NCI-H82 treated with DMSO at 0.1 percent for 48 hours (cell line): ENCODE data around the gene DYNC1H1.
"Not testable (repeated sequence)": the region's sequence is repeated elsewhere in the genome, so short reads cannot be mapped to it uniquely, and the experiment has no call there.

Experiments
- DNase-seq: peaks from one replicate; lab custom pipeline; 2025; ENCODE audit not compliant: unreplicated experiment; lab: John Stamatoyannopoulos, UW

DYNC1H1 gene

DNA sequence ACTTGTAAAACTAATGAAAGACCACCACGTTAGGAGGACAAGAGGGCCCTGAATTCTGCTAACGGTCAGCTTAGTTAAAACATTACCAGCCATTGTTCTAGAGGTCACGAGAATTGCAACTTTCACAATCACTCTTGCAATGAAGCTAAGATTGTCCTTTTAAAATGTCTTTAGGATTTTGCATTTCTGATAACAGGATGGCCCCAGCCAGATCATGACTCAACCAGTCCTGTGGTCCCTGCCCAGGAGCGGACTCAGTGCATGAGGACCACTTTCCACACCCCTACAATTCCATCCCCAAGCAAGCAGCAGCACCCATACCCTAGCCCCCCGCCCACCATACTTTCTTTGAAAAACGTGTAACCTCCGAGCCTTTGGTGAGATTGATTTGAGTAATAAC lies 93.8 kb downstream of the DYNC1H1 start:
- DNase-seq = no peak

DNA sequence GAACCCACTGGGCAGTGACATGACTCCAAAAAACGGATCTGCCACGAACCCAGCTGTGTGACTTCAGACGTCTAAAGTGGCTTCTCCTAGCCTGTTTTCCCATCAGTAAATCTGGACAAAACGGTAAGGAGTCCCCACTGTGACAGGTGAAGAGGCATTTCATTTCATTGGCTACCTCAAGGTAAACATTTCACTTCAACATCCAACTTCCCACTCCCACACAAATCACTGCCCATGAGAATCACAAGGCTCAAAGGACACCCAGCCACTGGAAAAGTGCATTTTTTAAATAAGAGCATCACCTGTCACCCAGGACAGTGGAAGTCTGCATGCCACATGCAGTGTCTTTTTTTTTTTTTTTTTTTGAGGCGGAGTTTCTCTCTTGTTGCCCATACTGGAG lies 94.6 kb downstream of the DYNC1H1 start:
- DNase-seq = no peak

DNA sequence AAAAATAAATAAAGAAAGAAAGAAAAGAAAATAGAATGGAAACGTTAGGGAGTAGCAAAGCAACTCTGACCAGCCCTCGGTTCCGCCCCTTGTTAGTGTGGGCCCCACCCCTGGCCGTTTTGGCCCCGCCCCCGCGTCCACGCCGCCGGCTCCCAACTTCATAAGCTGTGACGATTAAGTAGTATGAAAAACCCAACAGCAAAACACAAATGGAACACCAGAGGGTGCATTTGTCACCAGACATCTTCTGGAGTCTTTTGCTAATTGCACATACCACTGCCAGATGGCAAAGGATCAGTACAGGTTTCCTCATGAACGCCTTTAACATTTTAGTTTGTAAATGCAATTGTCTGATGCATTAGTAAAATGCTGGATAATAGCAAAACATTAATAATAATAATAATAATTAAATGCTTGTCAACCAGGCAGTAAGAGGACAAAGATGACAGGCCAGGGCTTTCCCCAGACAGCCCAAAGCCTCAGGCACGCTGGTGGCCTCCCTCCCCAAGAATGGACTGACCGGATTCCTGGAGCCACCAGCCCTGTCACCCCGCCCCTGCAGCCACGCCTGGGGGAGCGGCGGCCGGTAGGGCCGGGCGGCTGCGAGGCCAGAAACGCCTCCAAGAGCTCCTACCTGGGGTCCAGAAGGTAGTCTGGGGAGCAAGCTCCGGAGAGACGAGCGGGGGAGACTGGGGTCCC lies 98.9 kb downstream of the DYNC1H1 start:
- DNase-seq = peak; percentile 58

DNA sequence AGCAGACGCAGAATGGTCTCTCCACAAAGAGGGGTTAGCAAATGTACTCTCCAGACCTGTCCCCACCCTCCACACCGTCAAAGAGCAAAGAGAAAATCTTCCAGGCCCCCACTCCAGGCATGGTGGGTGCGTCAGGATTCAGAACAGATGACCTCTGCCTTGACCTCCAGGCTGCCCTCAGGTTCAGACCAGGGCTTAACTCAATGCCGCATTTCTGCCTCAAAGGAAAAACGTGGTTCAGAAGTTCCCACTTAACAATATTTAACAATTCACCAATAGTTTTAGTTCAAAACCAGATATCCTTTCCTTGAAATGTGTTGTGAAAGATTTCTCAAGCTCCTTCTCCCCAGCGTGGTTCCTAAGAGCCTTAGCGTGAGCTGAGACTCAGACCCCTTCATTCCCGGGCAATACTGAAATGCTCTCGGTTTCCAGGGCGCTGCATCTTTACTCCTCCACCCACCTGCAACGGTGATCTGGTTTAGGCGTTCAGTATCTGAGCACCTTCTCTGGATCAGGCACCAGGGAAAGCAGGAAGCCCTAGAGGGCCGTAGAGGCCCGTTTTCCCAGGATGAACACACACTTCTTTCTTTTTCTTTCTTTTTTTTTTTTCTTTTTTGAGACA lies 99.5 kb downstream of the DYNC1H1 start:
- DNase-seq = no peak

DNA sequence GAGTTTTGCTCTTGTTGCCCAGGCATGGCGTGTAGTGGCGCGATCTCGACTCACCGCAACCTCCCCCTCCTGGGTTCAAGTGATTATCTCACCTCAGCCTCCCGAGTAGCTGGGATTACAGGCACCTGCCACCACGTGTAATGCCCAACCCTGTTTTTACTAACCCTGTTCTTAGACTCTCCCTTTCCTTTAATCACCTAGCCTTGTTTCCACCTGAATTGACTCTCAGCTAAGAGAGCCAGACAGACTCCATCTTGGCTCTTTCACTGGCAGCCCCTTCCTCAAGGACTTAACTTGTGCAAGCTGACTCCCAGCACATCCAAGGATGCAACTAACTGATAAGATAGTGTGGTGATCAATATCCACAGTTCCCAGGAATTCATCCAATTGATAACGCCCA lies 100.2 kb downstream of the DYNC1H1 start:
- not testable (repeated sequence) for DNase-seq

DNA sequence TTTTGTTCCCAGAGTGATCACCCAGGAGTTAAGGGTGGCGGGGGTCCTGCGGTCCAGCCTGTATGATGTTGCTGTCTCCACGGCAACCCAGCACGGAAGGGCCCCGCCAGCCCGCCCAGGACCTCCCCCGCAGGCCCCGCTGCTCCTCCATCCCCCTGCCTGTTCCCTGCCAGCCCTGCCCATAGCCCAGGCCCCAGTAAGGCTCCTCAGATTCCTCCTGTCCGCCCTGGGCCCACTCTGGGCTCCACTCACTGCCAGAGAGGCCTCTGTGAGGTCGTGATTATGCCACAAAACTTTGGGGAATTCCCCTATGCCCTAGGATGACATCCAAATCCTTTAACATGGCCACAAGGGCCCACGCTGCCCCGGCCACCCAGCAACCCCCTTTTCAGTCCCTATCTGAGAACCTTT lies 101.7 kb downstream of the DYNC1H1 start:
- no peak for DNase-seq

DNA sequence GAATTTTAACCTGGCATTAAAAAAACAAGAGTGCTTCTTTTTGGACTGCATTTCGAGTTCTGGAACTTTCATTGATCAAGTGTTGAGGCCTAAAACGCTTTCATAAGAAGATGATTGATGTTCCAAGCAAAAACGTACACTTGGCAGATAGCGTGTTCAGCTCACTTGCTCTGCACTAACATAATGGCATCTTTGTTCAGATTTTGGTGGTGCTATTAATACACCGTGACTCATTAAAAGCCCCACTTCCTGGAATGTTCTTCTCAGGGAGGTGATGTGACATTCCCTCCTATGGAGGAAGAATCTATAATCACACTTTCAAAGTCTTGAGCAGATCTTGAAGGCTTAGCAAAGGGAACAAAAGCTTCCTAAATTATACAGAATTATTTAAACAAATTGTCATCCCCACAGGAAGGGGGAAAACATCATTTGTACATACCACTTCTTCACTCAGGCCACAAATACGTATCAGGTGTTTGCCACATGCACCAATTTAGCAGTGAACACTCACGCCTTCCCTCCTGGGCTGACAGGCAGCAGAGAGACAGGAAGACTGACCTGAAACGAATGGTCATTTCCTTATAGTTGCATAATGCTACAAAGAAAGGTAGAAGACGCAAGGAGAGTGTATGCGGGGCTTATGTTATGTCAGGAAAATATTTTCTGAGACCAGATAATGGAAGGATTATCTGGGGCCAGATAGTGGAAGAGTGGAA lies 107.1 kb downstream of the DYNC1H1 start:
- no peak for DNase-seq

DNA sequence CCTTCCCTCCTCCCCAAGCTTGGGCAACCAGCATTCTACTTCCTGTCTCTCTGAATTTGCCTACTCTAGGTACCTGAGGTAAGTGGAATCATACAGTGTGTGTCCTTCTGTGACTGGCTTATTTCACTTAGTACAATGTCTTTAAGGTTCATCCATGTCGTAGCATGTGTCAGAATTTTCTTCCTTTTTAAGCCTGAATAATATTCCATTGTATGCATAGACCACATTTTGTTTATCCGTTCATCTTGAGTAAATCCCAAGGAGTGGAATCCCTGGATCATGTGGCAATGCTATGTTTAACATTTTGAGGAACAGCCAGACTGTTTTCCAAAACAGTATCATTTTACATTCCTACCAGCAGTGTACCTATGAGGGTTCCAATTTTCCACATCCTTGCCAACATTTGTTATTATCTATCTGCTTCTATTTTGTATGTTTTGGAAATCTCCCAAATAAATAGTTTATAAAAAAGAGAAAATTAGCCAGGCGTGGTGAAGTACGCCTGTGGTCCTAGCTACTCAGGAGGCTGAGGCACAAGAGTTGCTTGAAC lies 110.1 kb downstream of the DYNC1H1 start:
- no peak for DNase-seq

DNA sequence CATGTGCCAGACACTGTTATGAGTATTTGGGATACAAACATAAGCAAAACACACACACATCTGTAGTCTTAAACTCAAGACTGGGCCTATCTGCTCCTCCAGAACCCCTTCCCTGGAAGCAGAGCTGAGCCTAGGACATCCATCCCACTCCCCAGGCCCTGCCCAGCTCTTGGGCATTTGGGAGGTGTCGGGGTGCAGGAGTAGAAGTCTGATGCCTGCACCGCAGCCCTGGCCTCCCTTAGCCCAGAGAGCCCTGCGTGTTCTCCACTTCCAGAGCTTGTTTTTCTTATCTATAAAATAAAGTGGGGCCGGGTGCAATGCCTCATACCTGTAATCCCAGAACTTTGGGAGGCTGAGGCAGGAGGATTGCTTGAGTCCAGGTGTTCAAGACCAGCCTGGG lies 110.8 kb downstream of the DYNC1H1 start:
- no peak for DNase-seq

DNA sequence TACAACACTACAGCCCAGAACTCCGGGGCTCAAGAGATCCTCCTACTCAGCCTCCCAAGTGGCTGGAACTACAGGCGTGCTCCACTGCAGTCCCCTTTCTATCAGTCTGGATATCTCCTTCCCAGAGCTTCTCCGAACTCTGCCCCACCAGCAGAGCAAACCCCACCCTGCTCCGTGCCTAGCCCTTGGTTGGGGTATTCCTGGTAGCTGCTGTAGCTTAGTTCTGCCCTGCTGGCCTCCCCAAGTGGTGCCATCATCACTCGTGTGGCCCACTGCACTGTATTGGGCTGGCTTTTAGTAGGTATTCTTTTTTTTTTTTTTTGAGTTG lies 113.0 kb downstream of the DYNC1H1 start:
- no peak for DNase-seq

DNA sequence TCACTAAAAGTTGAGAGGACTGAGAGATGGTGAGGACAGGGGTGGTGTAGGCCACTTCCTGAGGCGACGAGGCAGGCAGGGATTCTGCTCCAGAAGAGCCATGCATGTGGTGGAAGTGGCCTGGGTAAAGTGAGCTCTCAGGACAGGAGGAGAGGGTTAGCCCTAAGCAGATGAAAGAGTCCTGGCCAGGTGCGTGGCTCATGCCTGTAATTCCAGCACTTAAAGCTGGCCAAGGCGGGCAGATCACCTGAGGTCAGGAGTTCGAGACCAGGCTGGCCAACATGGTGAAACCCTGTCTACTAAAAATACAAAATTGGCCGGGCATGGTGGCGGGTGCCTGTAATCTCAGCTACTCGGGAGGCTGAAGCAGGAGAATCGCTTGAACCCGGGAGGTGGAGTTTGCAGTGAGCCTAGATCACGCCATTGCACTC lies 114.0 kb downstream of the DYNC1H1 start:
- not testable (repeated sequence) for DNase-seq

DNA sequence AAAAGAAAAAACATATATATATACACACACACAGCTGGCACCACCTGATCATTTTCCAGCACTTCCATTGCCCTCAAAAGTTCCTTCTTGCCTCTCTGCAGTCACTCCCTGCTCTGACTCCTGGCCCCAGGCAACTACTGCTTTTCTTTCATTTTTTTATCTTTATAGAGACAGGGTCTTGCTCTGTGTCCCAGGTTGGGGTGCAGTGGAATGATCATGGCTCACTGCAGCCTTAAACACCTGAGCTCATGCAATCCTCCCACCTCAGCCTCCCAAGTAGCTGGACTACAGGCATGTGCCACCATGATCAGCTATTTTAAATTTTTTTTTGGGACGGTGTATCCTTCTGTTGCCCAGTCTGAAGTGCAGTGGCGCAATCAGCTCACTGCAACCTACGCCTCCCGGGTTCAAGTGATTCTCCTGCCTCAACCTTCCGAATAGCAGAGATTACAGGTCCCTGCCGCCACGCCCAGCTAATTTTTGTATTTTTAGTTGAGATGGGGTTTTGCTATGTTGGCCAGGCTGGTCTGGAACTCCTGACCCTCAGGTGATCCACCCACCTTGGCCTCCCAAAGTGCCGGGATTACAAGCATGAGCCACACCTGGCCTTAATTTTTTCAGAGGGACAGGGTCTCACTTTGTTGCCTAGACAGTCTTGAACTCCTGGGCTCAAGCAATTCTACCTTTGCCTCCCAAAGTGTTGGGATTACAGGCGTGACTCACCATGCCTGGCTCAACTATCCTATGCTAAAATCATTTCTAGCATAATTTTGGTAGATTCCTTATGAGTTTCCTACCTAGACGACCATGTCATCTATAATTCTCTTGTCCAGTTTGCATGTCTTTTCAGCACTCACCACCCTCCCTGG lies 114.7 kb downstream of the DYNC1H1 start:
- no peak for DNase-seq

DNA sequence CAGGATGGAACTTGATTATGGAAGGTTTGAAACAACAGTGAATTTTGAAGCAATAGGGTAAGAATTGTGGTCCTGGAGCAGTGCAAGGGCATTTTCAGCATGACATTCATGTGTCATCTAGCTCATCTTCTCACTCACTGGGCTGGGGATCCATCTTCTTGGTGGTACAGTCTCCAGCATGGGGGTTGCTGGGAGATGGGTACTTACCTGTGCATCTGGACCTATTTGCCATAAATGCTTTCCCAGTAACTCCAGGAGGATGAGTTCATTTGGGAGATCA lies 115.3 kb downstream of the DYNC1H1 start:
- no peak for DNase-seq

DNA sequence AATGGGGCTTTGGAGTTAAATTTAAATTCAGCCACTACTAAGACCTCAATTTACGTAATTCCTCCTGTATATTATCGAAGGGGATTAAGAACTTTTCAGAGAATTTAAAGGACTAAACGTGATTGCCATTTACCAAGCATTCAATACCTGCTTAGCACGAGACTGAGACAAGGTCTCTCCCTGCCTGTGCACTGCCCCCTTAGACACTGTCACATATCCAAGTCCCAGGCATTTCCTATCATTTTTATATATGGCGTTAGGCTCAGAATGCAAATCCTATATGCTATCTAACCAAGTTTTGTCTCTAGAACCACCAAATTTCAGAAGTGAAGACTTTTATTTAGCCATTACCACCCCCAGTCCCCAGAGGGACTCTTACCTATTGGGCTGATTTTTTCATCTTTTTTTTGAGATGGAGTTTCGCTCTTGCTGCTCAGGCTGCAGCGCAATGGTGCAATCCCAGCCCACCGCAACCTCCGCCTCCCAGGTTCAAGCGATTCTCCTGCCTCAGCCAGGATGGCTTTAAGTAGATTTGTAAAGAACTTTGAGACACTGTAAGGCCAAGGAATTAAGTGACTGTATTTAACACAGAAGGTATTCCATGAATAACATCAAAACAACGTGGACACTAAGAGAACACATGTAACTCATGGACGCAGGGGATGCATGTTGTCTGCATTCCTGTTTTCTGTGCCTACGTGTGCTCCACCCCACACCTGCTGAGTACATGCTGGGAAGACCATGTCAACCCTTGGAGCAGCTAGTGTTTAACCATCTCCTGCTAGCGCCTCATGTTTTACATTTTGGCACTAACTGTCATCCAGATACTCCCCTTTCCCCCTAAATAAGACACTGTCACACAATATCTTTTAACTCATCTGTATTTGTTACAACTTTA lies 116.1 kb downstream of the DYNC1H1 start:
- DNase-seq = no peak

DNA sequence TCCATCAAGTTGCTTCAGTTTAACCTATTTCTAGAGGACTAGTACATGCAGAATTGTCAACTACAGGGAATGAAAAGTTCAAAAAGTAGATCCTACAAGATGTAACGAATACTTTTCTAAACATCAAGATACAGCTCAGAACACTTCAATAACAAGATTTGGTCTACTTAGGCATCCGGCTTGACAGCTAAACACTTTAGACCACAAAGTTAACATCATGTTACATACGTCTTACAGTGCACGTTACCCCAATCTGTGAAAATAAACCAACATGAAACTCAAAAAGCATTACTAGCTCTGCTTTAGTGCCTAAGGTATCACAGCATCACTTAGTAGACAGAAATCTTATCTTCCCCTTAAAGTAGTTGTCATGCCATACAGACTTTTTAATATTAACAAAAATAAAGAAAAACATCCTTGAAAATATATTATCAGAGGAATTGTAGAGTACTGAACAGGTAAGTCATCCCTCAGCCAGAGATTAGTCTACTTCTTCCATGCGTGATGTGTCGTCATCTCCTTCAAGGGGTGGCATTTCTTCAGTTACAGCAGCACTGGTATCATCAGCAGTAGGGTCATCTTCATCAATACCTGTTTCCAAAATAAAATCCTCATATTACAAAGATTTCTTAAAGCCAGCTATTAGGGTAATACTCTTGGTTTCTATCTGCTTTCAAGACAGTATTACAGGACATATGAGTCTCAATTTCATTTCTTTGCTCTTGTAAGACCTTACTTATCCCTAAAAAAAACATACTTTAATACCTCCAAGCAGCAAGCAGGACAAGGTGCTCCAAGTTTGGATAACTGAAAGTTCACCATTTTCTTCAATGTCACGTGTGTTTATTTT lies 117.1 kb downstream of the DYNC1H1 start:
- no peak for DNase-seq

DNA sequence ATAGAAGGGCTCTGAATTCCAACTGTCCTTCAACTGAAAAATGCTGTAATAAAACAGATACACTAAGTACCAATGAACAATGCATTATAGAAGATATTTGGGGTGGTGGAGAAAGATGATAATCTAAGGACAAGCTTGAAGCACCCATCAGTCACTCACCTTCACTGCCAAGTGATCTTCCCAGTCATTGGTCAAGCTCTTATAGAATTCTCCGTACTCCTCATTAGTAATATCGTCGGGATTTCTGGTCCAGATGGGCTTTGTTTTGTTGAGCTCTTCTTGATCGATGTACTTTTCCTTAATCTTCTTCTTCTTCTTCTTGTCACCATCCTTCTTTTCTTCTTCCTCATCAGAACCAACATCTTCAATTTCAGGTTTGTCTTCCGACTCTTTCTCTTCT lies 120.1 kb downstream of the DYNC1H1 start:
- DNase-seq = not testable (repeated sequence)

DNA sequence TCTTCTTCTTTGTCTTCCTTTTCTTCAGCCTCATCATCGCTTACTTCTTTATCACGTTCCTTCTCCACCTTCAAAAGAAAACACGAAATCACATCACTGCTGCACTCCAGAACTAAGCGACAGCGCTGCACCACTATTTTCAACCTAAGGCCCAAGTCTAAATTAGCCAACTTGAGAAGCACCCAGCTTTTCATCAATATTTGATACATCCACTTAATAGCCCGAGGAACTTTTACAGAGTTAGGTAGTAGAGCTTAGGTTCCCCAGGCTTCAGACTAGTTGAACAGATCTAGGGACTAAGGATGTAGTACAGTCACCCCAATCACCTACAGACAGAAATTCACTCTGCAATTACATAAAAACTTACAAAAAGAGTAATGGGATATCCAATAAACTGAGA lies 120.6 kb downstream of the DYNC1H1 start:
- no peak for DNase-seq

DNA sequence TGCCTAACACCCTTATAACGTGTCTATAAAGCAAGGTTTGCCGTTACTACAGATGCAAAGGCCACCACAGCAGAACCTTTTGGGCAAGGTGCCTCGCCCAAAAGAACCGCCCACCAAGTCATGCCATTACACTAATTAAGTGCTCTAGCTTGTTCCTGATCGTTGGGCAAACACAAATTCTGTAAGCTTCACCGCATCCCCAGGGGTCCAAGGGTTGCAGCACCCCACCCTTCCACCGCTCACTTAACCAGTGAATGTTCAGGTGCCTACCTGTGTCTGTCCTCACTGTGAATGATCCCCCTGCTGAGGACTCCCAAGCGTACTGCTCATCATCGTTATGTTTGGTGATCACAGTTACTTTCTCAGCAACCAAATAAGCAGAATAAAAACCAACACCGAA lies 121.1 kb downstream of the DYNC1H1 start:
- no peak for DNase-seq

DNA sequence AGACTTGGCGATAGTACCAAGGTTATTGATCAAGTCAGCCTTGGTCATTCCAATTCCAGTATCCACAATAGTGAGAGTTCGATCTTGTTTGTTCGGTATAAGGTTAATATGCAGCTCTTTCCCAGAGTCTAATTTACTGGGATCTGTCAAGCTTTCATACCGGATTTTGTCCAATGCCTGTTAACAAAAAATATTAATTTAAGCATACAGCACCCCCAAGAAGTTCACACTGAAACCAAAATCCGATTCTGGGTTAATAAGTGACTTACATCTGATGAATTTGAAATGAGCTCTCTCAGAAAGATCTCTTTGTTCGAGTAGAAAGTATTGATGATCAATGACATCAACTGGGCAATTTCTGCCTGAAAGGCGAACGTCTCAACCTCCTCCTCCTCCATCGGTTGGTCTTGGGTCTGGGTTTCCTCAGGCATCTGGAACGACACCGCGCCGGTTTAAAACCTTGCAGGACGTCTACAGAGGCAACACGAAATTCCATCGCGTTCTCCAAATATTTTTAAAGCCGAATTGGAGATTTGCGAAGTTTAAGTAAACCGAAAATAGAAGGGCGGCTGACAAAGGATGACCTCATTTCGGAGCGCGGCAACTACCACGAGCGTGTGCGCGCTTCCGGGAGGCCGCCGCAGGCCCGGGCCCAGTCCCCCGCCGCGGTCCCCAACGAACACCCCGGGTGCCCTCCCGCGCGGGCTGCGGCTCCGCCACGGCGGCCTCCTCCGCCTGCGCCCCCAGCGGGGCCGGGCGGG lies 121.8 kb downstream of the DYNC1H1 start:
- no peak for DNase-seq
